Suprapubic skin (tissue), 4 donors: ENCODE measurements around the gene B3GNT8. TPM values are rescaled to one million over a fixed set of nuclear protein-coding genes. Genes with fewer than 3 reads are reported as not detected.
"Not testable (repeated sequence)": the region's sequence is repeated elsewhere in the genome, so short reads cannot be mapped to it uniquely, and the experiment has no call there.

Experiments
- DNase-seq, 2 donors: peaks; one replicate each; pipeline ENCODE4 v3.0.0-alpha.2; 2019; ENCODE audit warnings: low spot score in 2 of 2
- H3K27ac ChIP-seq: fragments of 200-600 bp; sonication (generic); one replicate; pipeline ENCODE4 v1.5.1; 2019
- H3K27me3 ChIP-seq: fragments of 200-600 bp; sonication (generic); one replicate; pipeline ENCODE4 v1.5.1; 2019
- H3K36me3 ChIP-seq: fragments of 200-600 bp; sonication (generic); one replicate; pipeline ENCODE4 v1.5.1; 2019
- H3K4me1 ChIP-seq: fragments of 200-600 bp; sonication (generic); one replicate; pipeline ENCODE4 v1.5.1; 2019
- H3K4me3 ChIP-seq: fragments of 200-600 bp; sonication (generic); one replicate; pipeline ENCODE4 v1.5.1; 2019; ENCODE audit warnings: mild to moderate bottlenecking
- H3K9me3 ChIP-seq: fragments of 200-600 bp; sonication (generic); one replicate; pipeline ENCODE4 v1.5.1; 2019
- CTCF ChIP-seq, 2 donors: fragments of 200-600 bp in 1 of 2; fragments of 450-650 bp in 1 of 2; sonication (generic) in 1 of 2; IDR thresholded peaks; one replicate each; pipeline ENCODE4 v1.5.1; 2016 to 2019; ENCODE audit warnings: antibody characterized with exemption in 2 of 2, mild to moderate bottlenecking in 1 of 2, moderate library complexity in 1 of 2
- EP300 ChIP-seq: sonication (generic); formaldehyde crosslinking; IDR thresholded peaks from one replicate; pipeline ENCODE4 v1.6.1; 2017; ENCODE audit warnings: antibody characterized with exemption
- POLR2A ChIP-seq, 2 donors: fragments of 450-650 bp; IDR thresholded peaks; one replicate each; pipeline ENCODE4 v1.6.1; 2017; ENCODE audit warnings: antibody characterized with exemption in 2 of 2, mild to moderate bottlenecking in 2 of 2, moderate library complexity in 2 of 2
- POLR2AphosphoS5 ChIP-seq, 3 donors: sonication (generic); formaldehyde crosslinking; IDR thresholded peaks; one replicate each; pipeline ENCODE4 v1.6.1; 2017; ENCODE audit warnings: antibody characterized with exemption in 3 of 3
- WGBS: methylation state at CpG from one replicate; pipeline ENCODE4 v1.1.5; 2018; 5-methylcytosine and 5-hydroxymethylcytosine counted together
- total RNA-seq, 4 donors: library from RNA; depleted of rRNA; stranded (reverse); fragments of >200 nt; gene quantifications; one replicate each; pipeline ENCODE4 v1.1.0, GENCODE V29; 2016

Gene B3GNT8
- total RNA-seq, 4 donors from 2014 or later = 4.7 to 9.6 (median 6.2) TPM

GRCh38 chr19:41435936-41436673, 8.9 kb upstream of the B3GNT8 start:
- TF ChIP-seq EP300 (no peak), CTCF (IDR thresholded peaks at IDR 0.05) (no peak), POLR2A (IDR thresholded peaks at IDR 0.05) (no peak), POLR2AphosphoS5 (IDR thresholded peaks at IDR 0.05) (no peak)
- no peaks in the 10 kb centered on the region for H3K27me3 ChIP-seq
- H3K4me3 ChIP-seq = no peak overlapping the region
- no peak overlapping the region for H3K27ac ChIP-seq
- peaks cover 33% of the 10 kb centered on the region for H3K36me3 ChIP-seq
- no peaks in the 10 kb centered on the region for H3K9me3 ChIP-seq
- H3K4me1 ChIP-seq = peaks cover 18% of the 10 kb centered on the region
- 96% methylated on average over 18 of the region's 19 CpGs for WGBS
- no peak for DNase-seq

DNA sequence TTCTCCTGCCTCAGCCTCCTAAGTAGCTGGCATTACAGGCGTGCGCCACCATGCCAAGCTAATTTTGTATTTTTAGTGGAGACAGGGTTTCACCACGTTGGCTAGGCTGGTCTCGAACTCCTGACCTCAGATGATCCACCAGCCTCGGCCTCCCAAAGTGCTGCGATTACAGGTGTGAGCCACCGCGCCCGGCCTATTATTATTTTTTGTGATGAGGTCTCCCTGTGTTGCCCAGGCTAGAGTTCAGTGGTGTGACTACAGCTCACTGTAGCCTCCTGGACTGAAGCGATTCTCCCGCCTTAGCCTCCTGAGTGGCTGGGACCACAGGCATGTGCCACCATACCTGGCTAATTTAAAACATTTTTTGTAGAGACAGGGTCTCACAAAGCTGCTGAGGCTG, 8.2 kb upstream of the B3GNT8 start:
- Histone ChIP-seq H3K36me3 (peaks cover 40% of the 10 kb centered on the region), H3K4me1 (peaks cover 14% of the 10 kb centered on the region)
- not testable (repeated sequence) for DNase-seq, H3K27me3 ChIP-seq, H3K4me3 ChIP-seq, H3K27ac ChIP-seq, H3K9me3 ChIP-seq
- WGBS = 97% methylated on average over 11 of the region's 11 CpGs

DNA sequence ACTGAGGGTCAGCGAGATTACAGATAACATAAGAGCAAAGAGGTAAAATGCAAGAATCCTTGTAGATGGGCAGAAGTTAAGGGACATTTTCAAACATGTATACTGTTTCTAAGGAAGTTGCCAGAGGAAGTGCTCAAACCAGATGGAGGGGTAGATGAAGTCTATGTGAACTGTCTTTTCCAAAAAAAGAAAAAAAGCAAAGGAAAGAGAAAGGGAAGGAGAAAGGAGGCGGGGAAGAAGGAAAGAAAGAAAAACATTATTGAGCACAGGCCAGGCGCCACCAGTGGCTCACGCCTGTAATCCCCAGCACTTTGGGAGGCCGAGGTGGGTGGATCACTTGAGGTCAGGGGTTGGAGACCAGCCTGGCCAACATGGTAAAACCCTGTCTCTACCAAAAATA, 7.3 kb upstream of the B3GNT8 start:
- WGBS = 82% methylated on average over 5 of the region's 5 CpGs
- Histone ChIP-seq H3K4me1 (peaks cover 8% of the 10 kb centered on the region), H3K9me3 (no peaks in the 10 kb centered on the region), H3K4me3 (no peak overlapping the region), H3K27me3 (no peaks in the 10 kb centered on the region), H3K36me3 (peaks cover 44% of the 10 kb centered on the region), H3K27ac (no peak overlapping the region)
- DNase-seq = no peak
- TF ChIP-seq POLR2AphosphoS5 (IDR thresholded peaks at IDR 0.05) (no peak), EP300 (no peak), CTCF (IDR thresholded peaks at IDR 0.05) (no peak), POLR2A (IDR thresholded peaks at IDR 0.05) (no peak)

- WGBS = 91% methylated on average over 11 of the region's 18 CpGs
- H3K4me1 ChIP-seq = peaks cover 9% of the 10 kb centered on the region
- H3K27me3 ChIP-seq = no peaks in the 10 kb centered on the region
- no peak overlapping the region for H3K4me3 ChIP-seq
- TF ChIP-seq POLR2AphosphoS5 (IDR thresholded peaks at IDR 0.05) = no peak
- no peak for TF ChIP-seq POLR2A (IDR thresholded peaks at IDR 0.05)
- no peak for TF ChIP-seq CTCF (IDR thresholded peaks at IDR 0.05)
- no peak for TF ChIP-seq EP300
- DNase-seq = no peak
- H3K27ac ChIP-seq = no peak overlapping the region
- H3K9me3 ChIP-seq = no peaks in the 10 kb centered on the region
- peaks cover 47% of the 10 kb centered on the region for H3K36me3 ChIP-seq
Measured at GRCh38 chr19:41433171-41433570, 6.0 kb upstream of the B3GNT8 start.

DNA sequence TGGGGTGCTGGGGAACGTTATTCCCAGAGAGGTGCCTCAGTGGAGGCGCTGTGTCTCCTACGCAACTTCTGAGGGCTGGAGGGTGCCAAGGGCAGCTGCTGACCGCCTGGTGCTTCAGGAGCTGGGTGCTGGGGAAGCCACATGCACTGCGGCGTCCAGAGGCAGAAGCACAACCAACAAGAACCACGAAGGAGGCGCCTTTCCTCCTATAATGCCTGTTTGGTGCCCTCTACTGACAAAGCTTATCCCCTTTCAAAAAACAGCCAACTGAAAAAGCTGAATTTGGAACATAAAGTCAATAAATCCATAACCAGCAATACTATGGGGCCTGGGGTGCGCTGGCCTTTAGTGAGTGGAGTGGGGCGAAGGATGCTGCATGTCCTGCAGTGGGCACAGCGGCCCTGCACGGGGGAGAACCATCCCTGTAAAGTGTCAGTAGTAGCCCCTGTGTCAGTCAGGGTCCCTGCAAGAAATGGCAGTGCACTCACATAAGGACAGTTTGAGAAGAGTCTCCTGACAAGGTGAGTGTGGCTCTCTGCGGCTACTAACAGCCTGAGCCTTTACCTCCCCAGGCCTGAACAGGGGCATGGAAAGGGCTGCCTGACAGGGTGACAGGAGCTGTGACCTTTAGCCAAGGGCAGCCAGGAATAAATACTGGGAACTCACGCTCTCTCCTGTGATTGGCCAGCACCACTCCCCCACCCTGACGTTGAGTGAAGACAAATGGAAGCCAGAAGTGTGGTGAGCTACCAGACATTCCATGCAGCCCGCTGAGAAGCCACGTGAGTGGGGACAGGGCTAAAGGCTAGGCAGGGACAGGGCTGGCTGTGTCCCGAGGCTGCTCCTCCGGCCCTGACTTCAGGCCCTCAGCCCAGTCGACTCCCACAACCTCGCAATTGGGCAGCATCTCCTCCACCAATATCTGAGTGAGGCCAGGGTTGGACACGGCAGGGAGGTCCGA, 4.5 kb upstream of the B3GNT8 start:
- no peak overlapping the region for H3K4me3 ChIP-seq
- H3K27ac ChIP-seq = no peak overlapping the region
- H3K36me3 ChIP-seq = peaks cover 47% of the 10 kb centered on the region
- WGBS = 74% methylated on average over 22 of the region's 23 CpGs
- DNase-seq = no peak
- H3K4me1 ChIP-seq = peaks cover 22% of the 10 kb centered on the region
- no peaks in the 10 kb centered on the region for H3K27me3 ChIP-seq
- TF ChIP-seq CTCF (IDR thresholded peaks at IDR 0.05) (no peak), POLR2A (IDR thresholded peaks at IDR 0.05) (no peak), EP300 (no peak), POLR2AphosphoS5 (IDR thresholded peaks at IDR 0.05) (no peak)
- H3K9me3 ChIP-seq = no peaks in the 10 kb centered on the region
